Adipocyte (in vitro differentiated cells): ENCODE results near the gene HES6.

ENCODE experiments used
- DNase-seq: peaks from one replicate; pipeline ENCODE4 v3.0.0-alpha.2; 2015; ENCODE audit warnings: low read depth
- H3K27me3 ChIP-seq: replicated peaks from 2 replicates; pipeline ENCODE4 v1.7.0; 2013; ENCODE audit warnings: mild to moderate bottlenecking, low read length, moderate library complexity; ENCODE audit not compliant: control insufficient read depth, insufficient read depth
- H3K36me3 ChIP-seq: 2 replicates; pipeline ENCODE4 v1.7.0; 2013; ENCODE audit warnings: low read length, mild to moderate bottlenecking, moderate library complexity; ENCODE audit not compliant: control insufficient read depth, insufficient read depth, severe bottlenecking
- H3K4me1 ChIP-seq: 2 replicates; pipeline ENCODE4 v1.7.0; 2013; ENCODE audit warnings: mild to moderate bottlenecking, low read length, moderate library complexity; ENCODE audit not compliant: control insufficient read depth, insufficient read depth
- H3K4me3 ChIP-seq: 2 replicates; pipeline ENCODE4 v1.7.0; 2013; ENCODE audit warnings: mild to moderate bottlenecking, low read length, moderate library complexity
- H3K9ac ChIP-seq: 2 replicates; pipeline ENCODE4 v1.7.0; 2013; ENCODE audit warnings: mild to moderate bottlenecking, low read length, moderate library complexity
- H3K9me3 ChIP-seq: 2 replicates; pipeline ENCODE4 v1.7.0; 2013; ENCODE audit warnings: mild to moderate bottlenecking, low read length, moderate library complexity; ENCODE audit not compliant: control insufficient read depth

Gene HES6

DNA sequence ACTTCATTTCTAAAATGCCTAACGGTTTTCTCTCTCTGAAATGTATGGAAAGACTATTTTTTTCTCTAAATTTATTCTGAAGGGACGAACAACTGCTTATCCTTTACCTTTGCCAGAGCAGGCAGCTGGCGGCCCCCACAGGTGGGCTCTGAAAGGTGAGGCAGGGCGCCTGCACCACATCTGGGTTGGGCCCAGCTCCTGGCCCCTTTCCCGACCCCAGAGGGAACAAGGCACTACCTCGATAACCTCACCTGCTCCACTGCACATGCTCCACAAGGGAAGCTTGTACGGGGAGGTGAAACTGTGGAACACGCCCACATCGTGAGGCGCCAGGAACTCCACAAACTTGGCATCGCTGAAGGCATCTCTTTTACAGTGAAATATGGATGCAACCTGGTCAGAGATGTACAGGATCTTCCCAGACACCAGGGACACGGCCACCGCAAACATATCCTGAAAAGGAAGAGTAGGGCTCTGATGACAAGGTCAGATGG, 31.3 kb upstream of the HES6 start:
- no peaks in the 10 kb centered on the region for H3K4me1 ChIP-seq
- no peak overlapping the region for H3K9ac ChIP-seq
- no peaks in the 10 kb centered on the region for H3K27me3 ChIP-seq
- H3K36me3 ChIP-seq, result peaks cover 39% of the 10 kb centered on the region
- no peak overlapping the region for H3K4me3 ChIP-seq
- H3K9me3 ChIP-seq, result no peaks in the 10 kb centered on the region
- no peak for DNase-seq

DNA sequence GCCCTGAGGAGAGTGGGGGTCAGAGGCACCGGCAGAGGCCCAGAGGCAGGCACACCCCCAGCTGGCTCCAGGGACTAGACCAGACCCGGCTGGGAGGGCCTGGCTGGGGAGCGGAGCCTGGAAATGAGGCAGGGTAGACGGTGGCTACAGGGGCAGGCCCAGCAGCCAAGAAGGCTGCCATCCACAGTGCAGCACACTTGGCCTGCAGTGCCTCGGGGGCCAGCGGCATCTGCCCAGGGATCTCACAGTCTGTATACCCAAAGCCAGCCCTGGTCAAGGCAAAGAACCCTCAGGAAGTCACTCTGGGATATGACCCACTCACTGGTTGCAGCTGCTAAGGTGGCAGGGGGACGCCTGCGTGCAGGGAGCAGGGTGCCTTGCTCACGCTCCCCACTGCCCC, 30.8 kb upstream of the HES6 start:
- no peak for DNase-seq
- Histone ChIP-seq H3K4me1 (no peaks in the 10 kb centered on the region), H3K27me3 (no peaks in the 10 kb centered on the region), H3K36me3 (peaks cover 35% of the 10 kb centered on the region), H3K4me3 (no peak overlapping the region), H3K9ac (no peak overlapping the region), H3K9me3 (no peaks in the 10 kb centered on the region)

DNA sequence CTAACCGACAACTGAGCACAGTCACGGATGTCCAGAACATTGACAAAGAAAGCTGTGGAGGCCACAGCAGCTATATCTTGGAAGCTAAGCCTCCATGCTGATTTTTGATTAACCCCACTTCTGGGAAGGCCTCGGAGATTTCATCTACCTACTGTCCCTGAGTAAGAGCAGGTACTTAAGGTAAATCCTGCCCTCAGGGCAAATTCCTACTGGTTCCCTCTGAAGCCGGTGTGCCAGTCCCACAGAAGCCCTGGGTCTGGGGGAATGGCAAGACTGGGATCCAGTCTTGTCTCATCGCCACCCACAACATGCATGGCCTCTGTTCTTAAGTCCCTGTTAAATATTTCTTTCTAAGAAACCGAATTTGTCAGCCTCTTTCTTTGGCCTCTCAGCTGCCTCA, 29.9 kb upstream of the HES6 start:
- DNase-seq, result no peak
- H3K27me3 ChIP-seq, result no peaks in the 10 kb centered on the region
- no peak overlapping the region for H3K9ac ChIP-seq
- peaks cover 26% of the 10 kb centered on the region for H3K36me3 ChIP-seq
- no peaks in the 10 kb centered on the region for H3K9me3 ChIP-seq
- no peaks in the 10 kb centered on the region for H3K4me1 ChIP-seq
- no peak overlapping the region for H3K4me3 ChIP-seq

DNA sequence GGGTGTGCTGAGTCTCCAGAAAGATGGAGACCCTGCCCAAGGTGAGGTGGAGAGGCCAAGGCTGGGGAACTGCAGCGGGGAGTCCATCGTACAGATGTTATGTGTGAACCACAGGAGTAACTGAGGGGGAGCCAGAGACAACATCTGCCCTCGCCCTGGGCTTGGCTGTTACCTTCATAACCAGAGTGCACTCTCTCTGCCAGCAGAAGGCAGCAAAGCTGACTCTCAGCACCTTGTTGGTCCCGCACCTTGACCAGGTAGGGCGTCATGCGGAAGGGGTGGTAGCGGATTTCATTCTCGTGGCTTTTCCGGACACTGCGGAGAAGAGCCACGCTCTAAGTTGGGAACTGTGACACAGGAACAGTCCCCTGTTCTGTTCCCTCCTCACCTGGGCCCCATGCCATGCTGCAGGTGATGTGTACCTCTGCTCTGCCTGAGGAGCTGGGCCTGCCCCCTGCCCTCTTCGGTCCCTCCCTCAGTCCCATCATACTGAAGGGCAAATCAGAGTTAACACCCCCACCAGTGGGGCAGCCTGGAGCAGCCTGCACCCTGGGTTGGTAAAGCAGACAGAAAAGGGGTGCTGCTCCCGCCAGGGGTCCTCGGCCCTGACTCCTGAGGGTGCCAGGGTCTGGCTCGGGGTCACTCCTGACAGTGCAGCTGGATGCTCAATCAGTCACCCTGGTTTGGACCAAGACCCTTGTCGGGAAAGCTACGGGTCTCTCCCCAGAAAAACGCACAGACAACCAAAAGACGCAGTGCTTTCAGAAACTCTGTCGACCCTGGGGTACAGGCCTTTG, 28.2 kb upstream of the HES6 start:
- H3K9ac ChIP-seq, result no peak overlapping the region
- H3K36me3 ChIP-seq, result peaks cover 25% of the 10 kb centered on the region
- no peaks in the 10 kb centered on the region for H3K9me3 ChIP-seq
- no peaks in the 10 kb centered on the region for H3K27me3 ChIP-seq
- peaks cover 3% of the 10 kb centered on the region for H3K4me1 ChIP-seq
- H3K4me3 ChIP-seq, result no peak overlapping the region
- DNase-seq, result no peak

DNA sequence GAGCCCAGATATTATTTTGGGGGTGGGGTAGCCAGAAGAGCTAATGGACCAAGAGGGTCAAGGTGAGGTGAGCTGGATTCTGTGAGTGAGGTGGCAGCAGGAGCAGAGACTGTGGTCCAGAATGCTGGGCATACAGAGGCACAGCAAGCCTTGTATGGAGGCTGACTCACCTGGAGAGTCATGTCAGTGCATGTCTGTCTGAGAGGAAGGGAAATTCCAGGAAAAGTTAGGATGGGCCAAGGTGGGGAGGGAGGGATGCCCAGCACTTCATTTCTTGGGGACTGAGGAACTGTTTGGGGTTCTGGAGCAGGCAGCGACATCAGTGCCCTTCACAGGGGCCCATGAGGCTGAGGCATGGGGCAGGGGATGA, 27.5 kb upstream of the HES6 start:
- Histone ChIP-seq H3K9ac (no peak overlapping the region), H3K27me3 (no peaks in the 10 kb centered on the region), H3K4me1 (peaks cover 9% of the 10 kb centered on the region), H3K4me3 (no peak overlapping the region), H3K9me3 (no peaks in the 10 kb centered on the region), H3K36me3 (peaks cover 18% of the 10 kb centered on the region)
- DNase-seq, result no peak

DNA sequence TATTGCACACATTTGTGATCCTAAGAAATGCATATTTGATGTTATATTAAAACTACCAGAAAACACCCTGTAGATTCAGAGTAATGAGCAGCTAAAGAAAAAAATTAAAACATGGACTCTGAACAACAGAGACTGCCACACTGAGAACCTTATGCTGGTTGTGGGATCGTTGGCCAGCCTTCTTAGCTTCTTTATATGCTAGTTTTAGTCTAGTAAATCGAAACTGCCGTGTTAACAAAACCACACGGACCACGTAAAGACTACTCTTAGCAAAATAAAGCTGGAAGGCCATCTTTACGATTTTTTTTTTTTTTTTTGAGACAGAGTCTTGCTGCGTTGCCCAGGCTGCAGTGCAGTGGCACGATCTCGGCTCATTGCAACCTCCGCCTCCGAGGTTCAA, 25.8 kb upstream of the HES6 start:
- Histone ChIP-seq H3K4me1 (peaks cover 9% of the 10 kb centered on the region), H3K4me3 (no peak overlapping the region), H3K9ac (no peak overlapping the region), H3K27me3 (no peaks in the 10 kb centered on the region), H3K9me3 (no peaks in the 10 kb centered on the region), H3K36me3 (peaks cover 18% of the 10 kb centered on the region)
- no peak for DNase-seq

DNA sequence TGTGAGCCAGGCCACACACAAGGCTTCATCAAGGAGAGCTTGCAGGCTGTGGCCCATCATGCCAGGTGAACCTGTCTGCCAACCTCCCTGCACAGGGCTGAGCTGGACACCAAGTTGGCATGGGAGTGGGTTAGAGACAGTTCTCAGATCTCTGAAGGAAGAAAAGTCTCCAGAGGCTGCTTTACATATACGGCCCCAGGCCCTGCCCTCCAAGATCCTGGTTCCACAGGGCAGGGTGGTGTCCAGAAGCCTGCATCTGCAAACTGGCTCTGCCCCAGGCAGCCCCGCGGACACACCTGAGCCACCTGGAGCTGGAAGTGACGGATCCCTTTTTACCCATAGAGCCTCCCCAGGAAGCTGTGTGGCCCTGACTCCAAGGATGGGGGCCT, 24.2 kb upstream of the HES6 start:
- Histone ChIP-seq H3K4me3 (no peak overlapping the region), H3K36me3 (peaks cover 18% of the 10 kb centered on the region), H3K27me3 (no peaks in the 10 kb centered on the region), H3K4me1 (peaks cover 9% of the 10 kb centered on the region), H3K9ac (no peak overlapping the region), H3K9me3 (no peaks in the 10 kb centered on the region)
- DNase-seq, result no peak

DNA sequence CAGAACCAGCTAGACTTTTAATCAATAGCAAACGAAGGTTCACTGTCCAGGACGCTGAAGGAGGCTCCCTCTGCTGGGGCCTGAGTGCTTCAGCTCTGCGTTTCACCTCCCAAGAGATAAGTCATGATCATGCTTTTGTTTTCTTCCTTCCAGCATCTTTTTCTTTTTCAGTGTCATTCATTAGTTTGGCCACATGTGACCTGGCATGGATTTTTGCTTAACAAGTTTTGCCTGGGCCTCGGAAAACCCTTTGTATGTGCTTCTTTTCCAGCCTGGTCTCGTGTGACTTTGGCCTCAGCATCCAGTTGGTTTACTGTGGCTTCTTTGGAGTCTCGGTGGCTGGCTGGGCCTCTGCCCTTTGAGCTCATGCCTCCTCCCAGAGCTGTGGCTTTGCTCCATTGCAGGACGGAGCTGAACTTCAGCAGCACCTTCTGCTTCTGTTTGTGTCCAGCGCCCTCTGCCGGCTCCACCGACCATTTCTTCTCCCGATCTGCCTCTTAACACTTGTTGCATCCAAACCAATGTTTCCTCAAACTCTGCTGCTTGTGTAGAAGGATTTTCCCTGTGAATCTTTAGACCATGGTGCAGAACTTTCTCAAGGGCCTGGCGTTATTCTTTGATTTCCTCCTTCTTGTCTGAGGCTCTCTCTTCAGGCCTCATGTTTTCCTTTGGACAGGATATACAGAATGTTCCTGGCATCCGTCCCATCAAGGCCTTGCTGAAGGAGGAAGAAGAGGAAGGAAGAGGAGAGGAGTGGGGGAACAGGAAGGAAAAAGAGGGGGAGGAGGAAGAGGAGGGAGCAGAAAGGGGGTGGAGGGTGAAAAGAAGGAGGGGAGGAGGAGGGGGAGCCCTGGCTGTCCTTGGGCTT, 23.6 kb upstream of the HES6 start:
- H3K4me3 ChIP-seq, result peak overlapping the region; percentile 34
- H3K4me1 ChIP-seq, result peaks cover 9% of the 10 kb centered on the region
- H3K36me3 ChIP-seq, result peaks cover 14% of the 10 kb centered on the region
- H3K9ac ChIP-seq, result peak overlapping the region; percentile 54
- no peaks in the 10 kb centered on the region for H3K9me3 ChIP-seq
- DNase-seq, result peak; percentile 96
- no peaks in the 10 kb centered on the region for H3K27me3 ChIP-seq

DNA sequence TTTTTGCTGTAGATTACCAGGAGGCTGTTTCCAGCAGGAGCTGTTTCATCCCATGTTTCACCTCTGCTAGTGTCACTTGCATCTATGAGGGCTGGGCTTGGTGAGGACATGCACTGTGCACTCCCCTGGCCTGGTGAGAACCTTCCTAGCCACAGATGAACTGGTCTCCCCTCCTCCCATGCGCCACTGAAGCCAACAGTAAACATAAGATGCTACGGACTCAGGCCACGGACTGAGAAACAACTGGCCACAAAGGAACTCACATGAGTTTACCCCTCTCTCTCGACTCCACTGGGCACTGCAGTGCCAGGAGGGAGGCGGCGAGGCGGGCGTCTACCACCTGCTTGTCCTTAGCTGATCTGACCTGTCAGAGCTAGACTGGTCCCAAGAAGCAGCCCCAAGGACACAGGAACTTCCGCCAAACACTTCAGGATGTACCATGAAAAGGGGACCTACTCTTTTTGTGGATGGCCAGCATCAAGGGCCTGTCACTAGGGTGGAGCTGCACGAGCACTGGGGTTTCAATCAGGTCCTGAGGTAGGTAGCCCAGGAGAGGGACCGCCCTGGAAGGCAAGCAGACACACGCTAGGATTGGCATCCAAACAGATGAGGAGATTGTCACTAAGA, 22.8 kb upstream of the HES6 start:
- Histone ChIP-seq H3K36me3 (peaks cover 7% of the 10 kb centered on the region), H3K9ac (peak overlapping the region; percentile 54)

DNA sequence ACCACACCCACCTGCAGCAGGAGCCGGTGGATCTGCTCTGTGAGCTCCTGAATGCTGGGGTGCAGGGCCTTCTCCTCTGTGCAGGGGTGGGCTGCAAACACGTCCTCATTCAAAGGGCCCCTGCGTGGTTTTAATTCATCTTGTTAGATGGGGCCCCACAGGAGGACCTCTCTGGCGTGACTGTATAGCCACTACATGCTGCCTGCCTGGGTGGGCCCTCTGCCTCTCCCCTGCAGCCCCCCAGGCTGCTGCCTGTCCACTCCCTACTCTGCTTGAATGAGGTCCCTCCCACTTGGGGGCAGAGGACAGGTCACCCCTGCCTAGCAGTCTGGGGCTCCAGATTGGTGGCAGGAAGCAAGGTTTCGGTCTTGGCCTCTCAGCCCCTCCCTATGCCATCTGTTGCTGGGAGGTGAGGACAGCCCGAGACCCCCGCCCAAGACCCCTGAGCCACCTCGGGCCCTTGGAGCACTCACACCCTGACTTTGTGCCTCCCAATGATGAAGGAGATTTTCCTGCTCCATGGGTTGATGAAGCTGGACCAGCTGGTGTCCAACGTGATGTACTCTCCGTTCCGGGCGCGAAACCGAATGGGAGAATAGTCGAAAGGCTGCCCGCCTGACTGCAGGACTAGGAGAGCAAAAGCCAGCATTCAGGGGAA, 22.0 kb upstream of the HES6 start:
- H3K9ac ChIP-seq, result no peak overlapping the region
- H3K4me3 ChIP-seq, result no peak overlapping the region
- no peaks in the 10 kb centered on the region for H3K36me3 ChIP-seq
- peaks cover 9% of the 10 kb centered on the region for H3K4me1 ChIP-seq
- H3K27me3 ChIP-seq, result no peaks in the 10 kb centered on the region
- DNase-seq, result no peak
- H3K9me3 ChIP-seq, result no peaks in the 10 kb centered on the region

More for the DNA sequence above, 22.8 kb upstream of the HES6 start:
- Histone ChIP-seq H3K9me3 (no peaks in the 10 kb centered on the region), H3K27me3 (no peaks in the 10 kb centered on the region), H3K4me1 (peaks cover 9% of the 10 kb centered on the region), H3K4me3 (no peak overlapping the region)
- DNase-seq, result no peak

DNA sequence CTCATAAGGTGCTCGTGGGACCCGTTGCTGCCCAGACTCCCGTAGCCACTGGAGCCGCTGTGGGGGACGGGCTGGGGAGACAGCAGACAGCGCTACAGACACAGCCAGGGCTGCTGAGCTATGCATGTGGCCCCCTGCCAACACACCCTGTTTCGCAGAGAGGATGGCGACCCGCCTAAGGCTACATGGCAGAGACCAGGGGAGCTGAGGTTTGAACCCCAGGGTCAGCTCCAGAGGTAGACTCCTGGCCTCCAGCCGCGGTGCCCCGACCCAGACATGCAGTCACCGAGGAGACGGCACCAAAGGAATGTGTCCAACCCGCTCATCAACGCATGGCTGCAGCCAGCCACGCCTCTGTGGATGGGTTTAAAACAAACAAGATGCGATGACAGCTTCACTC, 21.0 kb upstream of the HES6 start:
- Histone ChIP-seq H3K9ac (no peak overlapping the region), H3K36me3 (no peaks in the 10 kb centered on the region), H3K27me3 (no peaks in the 10 kb centered on the region), H3K4me3 (no peak overlapping the region), H3K4me1 (peaks cover 9% of the 10 kb centered on the region), H3K9me3 (no peaks in the 10 kb centered on the region)
- no peak for DNase-seq
